ENCODE measurements around the gene CACNA2D3. TPM values are rescaled to one million over a fixed set of nuclear protein-coding genes. Genes with fewer than 3 reads are reported as not detected.

Gene CACNA2D3
- total RNA-seq, 1 donor from 2014 or later: 3.6 TPM

DNA sequence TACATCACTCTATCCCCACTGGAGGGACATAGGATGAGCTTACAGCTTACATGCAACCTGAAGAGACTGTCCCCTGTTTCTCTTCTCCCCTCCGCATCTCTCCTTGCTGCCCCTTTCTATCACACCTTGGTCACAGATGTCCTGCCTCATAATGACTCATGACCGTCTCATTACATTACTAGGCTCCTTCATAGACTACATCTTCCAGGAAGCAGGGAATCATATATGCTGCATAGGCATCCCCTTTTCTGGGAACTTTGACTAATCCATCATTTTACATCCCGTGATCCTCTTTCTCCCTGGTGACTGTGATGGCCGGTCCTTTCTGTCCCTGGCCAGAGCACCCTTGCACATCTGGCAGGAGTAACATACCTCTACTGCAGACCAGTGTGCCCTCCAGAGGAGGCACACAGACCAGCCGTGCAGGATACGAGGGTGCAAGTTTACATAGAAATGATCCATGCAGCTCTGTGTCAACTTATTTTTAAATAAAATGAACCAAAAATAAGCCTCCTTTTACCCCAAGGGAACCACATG lies 188.9 kb downstream of the CACNA2D3 start:
- no peak overlapping the region for H3K4me3 ChIP-seq
- no peaks in the 10 kb centered on the region for H3K27me3 ChIP-seq (ENCODE audit: low read depth)
- no peak overlapping the region for H3K27ac ChIP-seq
- intact Hi-C loops (cut with DNase I): no loop called here
- DNase-seq: no peak
- TF ChIP-seq, protein P1, sequence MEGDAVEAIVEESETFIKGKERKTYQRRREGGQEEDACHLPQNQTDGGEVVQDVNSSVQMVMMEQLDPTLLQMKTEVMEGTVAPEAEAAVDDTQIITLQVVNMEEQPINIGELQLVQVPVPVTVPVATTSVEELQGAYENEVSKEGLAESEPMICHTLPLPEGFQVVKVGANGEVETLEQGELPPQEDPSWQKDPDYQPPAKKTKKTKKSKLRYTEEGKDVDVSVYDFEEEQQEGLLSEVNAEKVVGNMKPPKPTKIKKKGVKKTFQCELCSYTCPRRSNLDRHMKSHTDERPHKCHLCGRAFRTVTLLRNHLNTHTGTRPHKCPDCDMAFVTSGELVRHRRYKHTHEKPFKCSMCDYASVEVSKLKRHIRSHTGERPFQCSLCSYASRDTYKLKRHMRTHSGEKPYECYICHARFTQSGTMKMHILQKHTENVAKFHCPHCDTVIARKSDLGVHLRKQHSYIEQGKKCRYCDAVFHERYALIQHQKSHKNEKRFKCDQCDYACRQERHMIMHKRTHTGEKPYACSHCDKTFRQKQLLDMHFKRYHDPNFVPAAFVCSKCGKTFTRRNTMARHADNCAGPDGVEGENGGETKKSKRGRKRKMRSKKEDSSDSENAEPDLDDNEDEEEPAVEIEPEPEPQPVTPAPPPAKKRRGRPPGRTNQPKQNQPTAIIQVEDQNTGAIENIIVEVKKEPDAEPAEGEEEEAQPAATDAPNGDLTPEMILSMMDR (IDR thresholded peaks at IDR 0.05): no peak
- H3K9me3 ChIP-seq: no peaks in the 10 kb centered on the region
- ATAC-seq: no peak
- no peaks in the 10 kb centered on the region for H3K36me3 ChIP-seq
- no peaks in the 10 kb centered on the region for H3K4me1 ChIP-seq

DNA sequence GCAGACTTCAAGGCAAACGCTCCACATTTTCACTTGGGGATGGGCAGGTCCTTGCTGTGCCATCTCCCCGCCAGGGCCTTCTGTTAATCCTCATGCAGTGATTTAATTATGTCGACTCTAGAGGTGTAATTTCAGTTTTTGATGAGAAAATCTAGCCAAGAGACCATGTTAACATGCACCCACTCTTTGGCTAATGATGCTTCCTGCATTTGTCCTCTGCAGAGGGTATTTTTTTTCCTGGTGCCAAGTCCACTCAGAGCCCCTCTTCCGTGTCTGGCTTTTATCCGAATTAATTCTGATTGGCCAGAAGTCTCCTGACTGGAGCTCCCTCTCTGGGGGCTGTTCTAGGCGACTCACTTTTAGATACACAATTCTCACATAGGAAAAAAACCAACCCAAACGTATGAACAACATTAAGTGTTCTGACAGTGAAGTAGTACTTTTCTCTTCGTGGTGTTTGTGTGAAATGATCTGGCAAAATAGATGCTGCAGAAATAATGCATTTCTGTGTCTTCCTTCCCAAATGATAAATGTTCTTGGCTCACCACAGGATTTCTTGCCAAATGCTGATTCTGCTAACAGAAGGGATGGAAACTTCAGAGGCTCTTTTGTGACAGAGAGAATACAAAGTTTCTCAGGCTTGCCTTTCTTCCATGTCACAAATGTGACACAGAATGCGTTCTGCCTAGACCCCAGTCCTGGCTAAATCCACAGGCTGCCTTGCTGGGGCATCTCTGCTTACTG lies 190.0 kb downstream of the CACNA2D3 start:
- DNase-seq (no peak), ATAC-seq (no peak)
- H3K27ac ChIP-seq: no peak overlapping the region
- H3K27me3 ChIP-seq (ENCODE audit: low read depth): no peaks in the 10 kb centered on the region
- H3K9me3 ChIP-seq: no peaks in the 10 kb centered on the region
- H3K4me3 ChIP-seq: no peak overlapping the region
- TF ChIP-seq, protein P1 (IDR thresholded peaks at IDR 0.05): no peak
- no peaks in the 10 kb centered on the region for H3K4me1 ChIP-seq
- intact Hi-C loops (cut with DNase I): no loop called here
- no peaks in the 10 kb centered on the region for H3K36me3 ChIP-seq

DNA sequence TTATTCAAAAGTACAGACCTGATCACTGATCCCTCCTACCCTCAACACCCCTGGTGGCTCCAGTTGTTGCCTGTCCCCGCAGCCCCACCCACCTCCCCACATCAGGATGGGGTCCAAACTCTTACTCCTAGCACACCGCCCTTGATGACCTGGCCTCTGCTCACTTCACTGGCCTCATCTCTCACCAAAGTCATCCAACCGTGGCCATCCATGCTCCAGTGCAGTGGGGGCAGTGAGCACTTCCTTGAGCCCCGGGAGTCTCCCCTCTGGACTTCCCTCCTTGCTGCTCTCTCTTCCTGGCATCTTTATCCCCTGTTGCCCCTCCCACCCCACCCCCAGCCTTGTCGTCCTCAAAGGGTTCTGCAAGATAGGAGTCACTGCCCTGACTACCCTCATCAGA lies 191.1 kb downstream of the CACNA2D3 start:
- Histone ChIP-seq H3K27ac (no peak overlapping the region), H3K27me3 (ENCODE audit: low read depth) (no peaks in the 10 kb centered on the region), H3K9me3 (no peaks in the 10 kb centered on the region), H3K36me3 (no peaks in the 10 kb centered on the region), H3K4me3 (no peak overlapping the region), H3K4me1 (no peaks in the 10 kb centered on the region)
- ATAC-seq (no peak), DNase-seq (no peak)
- TF ChIP-seq, protein P1 (IDR thresholded peaks at IDR 0.05): no peak
- intact Hi-C loops (cut with DNase I): no loop called here

DNA sequence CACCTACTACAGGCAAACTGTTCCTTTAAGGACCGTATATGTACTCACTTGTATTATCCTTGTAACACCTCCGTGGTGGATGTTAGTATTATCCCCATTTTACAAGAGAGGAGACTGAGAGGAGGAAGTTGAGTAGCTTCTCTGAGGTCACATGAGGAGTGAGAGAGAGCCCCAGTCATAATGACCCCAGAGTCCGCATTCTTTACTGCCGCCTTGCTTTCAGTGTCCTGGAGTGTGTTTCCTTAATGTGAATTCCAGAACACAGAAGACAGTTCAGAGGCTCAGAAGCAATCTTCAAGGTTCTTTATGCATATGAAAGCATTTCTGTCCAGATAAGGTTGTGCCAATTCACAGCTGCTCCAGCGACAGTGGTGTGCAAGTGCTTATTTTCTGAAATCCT lies 199.2 kb downstream of the CACNA2D3 start:
- no peak overlapping the region for H3K4me3 ChIP-seq
- intact Hi-C loops (cut with DNase I): no loop called here
- H3K27ac ChIP-seq: no peak overlapping the region
- no peaks in the 10 kb centered on the region for H3K27me3 ChIP-seq (ENCODE audit: low read depth)
- no peaks in the 10 kb centered on the region for H3K4me1 ChIP-seq
- H3K9me3 ChIP-seq: no peaks in the 10 kb centered on the region
- no peaks in the 10 kb centered on the region for H3K36me3 ChIP-seq
- TF ChIP-seq, protein P1 (IDR thresholded peaks at IDR 0.05): no peak
- no peak for DNase-seq
- ATAC-seq: peak in 1 of 2 donors; percentile 29

DNA sequence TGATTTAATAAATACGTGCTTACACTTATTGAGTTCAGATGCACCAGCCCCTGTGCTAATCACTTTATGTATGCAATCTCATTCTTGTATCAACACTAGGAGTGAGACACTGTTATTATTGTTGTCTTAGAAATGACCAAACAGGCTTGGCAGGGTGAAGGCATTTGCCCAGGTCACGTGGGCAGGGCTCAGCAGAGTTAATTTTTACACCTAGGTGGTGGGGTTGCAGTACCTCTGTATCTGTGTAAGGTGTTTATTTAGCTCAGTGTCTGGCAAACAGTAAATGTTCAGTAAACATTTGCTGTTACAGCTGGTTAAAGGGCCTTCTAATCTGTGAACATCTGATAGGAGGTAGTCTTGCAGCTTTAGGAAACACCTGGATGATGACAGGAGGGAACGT lies 200.0 kb downstream of the CACNA2D3 start:
- Histone ChIP-seq H3K27me3 (ENCODE audit: low read depth) (no peaks in the 10 kb centered on the region), H3K36me3 (no peaks in the 10 kb centered on the region), H3K4me3 (no peak overlapping the region), H3K27ac (no peak overlapping the region), H3K4me1 (no peaks in the 10 kb centered on the region), H3K9me3 (no peaks in the 10 kb centered on the region)
- ATAC-seq: peak; percentile 81 to 93
- TF ChIP-seq, protein P1 (IDR thresholded peaks at IDR 0.05): no peak
- intact Hi-C loops (cut with DNase I): no loop called here
- no peak for DNase-seq
